ENCODE measurements around the gene MBD3L4. TPM values are rescaled to one million over a fixed set of nuclear protein-coding genes. Genes with fewer than 3 reads are reported as not detected.
"Not testable (repeated sequence)": the region's sequence is repeated elsewhere in the genome, so short reads cannot be mapped to it uniquely, and the experiment has no call there.

MBD3L4 gene
- total RNA-seq, 1 experiment from 2014 or later, result not detected

DNA sequence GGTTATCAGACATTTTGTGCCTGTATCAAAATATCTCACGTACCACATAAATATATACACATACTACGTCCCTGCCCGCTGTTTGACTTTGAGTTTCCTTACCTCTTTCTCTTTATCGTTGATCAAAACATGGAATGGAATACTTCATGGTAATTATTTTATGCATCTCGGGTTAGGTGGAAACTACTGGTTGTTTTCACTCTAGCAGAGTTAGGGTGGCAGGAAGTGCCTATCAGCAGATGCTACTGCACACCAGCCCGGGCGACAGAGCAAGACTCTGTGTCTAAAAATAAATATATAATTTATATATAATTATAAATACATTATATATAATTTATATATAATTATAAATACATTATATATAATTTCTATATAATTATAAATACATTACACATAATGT is 12.9 kb upstream of the MBD3L4 start:
- H2AFZ ChIP-seq (ENCODE audit: low read depth, low read length, poor library complexity, severe bottlenecking); H3K9ac ChIP-seq (ENCODE audit: low read length); H3K9me2 ChIP-seq (ENCODE audit: insufficient read depth); CTCF ChIA-PET; H3K36me3 ChIP-seq (ENCODE audit: control insufficient read depth in 1 of 2, insufficient read depth in 2 of 2, low read length in 2 of 2); H3K4me2 ChIP-seq (ENCODE audit: low read length); H3K27me3 ChIP-seq (ENCODE audit: insufficient read depth, low read length); H3K27ac ChIP-seq (ENCODE audit: low read depth, low read length); H3K4me3 ChIP-seq (replicated peaks in 1 of 2; ENCODE audit: low read depth in 1 of 2, low read length in 2 of 2); RAD21 ChIA-PET (ENCODE audit: low non-redundant PET in 1 of 2, low total read pairs in 2 of 2, uncharacterized antibody in 2 of 2, unreplicated experiment in 2 of 2); ATAC-seq; H3K4me1 ChIP-seq (ENCODE audit: control insufficient read depth in 1 of 2, insufficient read depth in 2 of 2, low read length in 2 of 2); POLR2A ChIA-PET; H4K20me1 ChIP-seq (ENCODE audit: insufficient read depth); DNase-seq (ENCODE audit: low read depth, low spot score); H3K79me2 ChIP-seq (ENCODE audit: insufficient read depth, low read length); BruUV-seq (replicated peaks); intact Hi-C loops (cut with micrococcal nuclease); H3K9me3 ChIP-seq (ENCODE audit: control insufficient read depth in 1 of 2, insufficient read depth in 1 of 2, low read depth in 1 of 2, low read length in 2 of 2): not testable (repeated sequence)

DNA sequence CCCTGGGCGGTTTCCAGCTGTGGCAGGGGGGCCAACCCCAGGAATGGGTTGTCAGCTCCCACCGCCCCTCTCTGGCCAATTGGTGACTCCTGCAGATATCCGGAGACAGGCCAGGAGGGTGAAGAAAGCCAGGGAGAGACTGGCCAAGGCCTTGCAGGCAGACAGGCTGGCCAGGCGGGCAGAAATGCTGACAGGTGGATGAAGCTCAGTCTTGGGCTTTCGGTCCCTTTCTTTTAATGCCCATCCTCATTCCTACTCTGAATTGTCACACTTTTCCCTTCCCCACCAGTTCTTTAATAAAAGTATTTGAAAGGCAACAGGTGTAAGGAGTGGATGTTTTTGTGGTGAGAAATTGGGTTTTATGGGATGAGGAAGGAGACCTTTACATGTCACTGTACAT is 11.4 kb upstream of the MBD3L4 start:
- POLR2A ChIA-PET; H3K27ac ChIP-seq (ENCODE audit: low read depth, low read length); H3K27me3 ChIP-seq (ENCODE audit: insufficient read depth, low read length); intact Hi-C loops (cut with micrococcal nuclease); H3K4me1 ChIP-seq (ENCODE audit: control insufficient read depth in 1 of 2, insufficient read depth in 2 of 2, low read length in 2 of 2); BruUV-seq (replicated peaks); H3K4me2 ChIP-seq (ENCODE audit: low read length); ATAC-seq; H2AFZ ChIP-seq (ENCODE audit: low read depth, low read length, poor library complexity, severe bottlenecking); H4K20me1 ChIP-seq (ENCODE audit: insufficient read depth); CTCF ChIA-PET; H3K9ac ChIP-seq (ENCODE audit: low read length); H3K36me3 ChIP-seq (ENCODE audit: control insufficient read depth in 1 of 2, insufficient read depth in 2 of 2, low read length in 2 of 2); H3K4me3 ChIP-seq (replicated peaks in 1 of 2; ENCODE audit: low read depth in 1 of 2, low read length in 2 of 2); DNase-seq (ENCODE audit: low read depth, low spot score); H3K79me2 ChIP-seq (ENCODE audit: insufficient read depth, low read length); H3K9me3 ChIP-seq (ENCODE audit: control insufficient read depth in 1 of 2, insufficient read depth in 1 of 2, low read depth in 1 of 2, low read length in 2 of 2); RAD21 ChIA-PET (ENCODE audit: low non-redundant PET in 1 of 2, low total read pairs in 2 of 2, uncharacterized antibody in 2 of 2, unreplicated experiment in 2 of 2); H3K9me2 ChIP-seq (ENCODE audit: insufficient read depth): not testable (repeated sequence)

DNA sequence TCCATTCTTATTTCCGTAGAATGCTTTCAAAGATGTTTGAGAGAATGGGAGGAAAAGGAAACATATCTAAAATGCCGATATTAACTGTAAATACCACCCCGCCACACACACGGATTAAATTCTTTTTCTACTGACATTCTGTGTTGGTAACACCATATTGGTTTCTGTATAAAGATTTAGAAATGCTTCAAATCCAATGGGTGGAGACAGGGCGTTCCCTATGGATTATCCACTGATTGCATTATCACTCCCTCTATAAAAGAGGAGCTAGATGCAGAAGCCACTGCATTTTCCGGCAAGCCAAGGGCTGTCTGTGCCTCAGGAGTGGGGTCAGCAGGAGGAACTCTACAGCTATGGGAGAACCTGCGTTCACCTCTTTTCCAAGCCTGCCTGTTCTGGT is 9.0 kb upstream of the MBD3L4 start, which contains the start of gene MBD3L2:
Gene MBD3L2, plus strand, starts transcription at position 301 of the 400 bp plus-strand sequence. Its CDS starts 53 bp downstream, at position 354.
- H4K20me1 ChIP-seq (ENCODE audit: insufficient read depth); H3K4me3 ChIP-seq (replicated peaks in 1 of 2; ENCODE audit: low read depth in 1 of 2, low read length in 2 of 2); H3K4me1 ChIP-seq (ENCODE audit: control insufficient read depth in 1 of 2, insufficient read depth in 2 of 2, low read length in 2 of 2); H3K79me2 ChIP-seq (ENCODE audit: insufficient read depth, low read length); DNase-seq (ENCODE audit: low read depth, low spot score); H3K36me3 ChIP-seq (ENCODE audit: control insufficient read depth in 1 of 2, insufficient read depth in 2 of 2, low read length in 2 of 2); ATAC-seq; CTCF ChIA-PET; H3K9ac ChIP-seq (ENCODE audit: low read length); POLR2A ChIA-PET; H3K27me3 ChIP-seq (ENCODE audit: insufficient read depth, low read length); RAD21 ChIA-PET (ENCODE audit: low non-redundant PET in 1 of 2, low total read pairs in 2 of 2, uncharacterized antibody in 2 of 2, unreplicated experiment in 2 of 2); BruUV-seq (replicated peaks); H2AFZ ChIP-seq (ENCODE audit: low read depth, low read length, poor library complexity, severe bottlenecking); H3K9me2 ChIP-seq (ENCODE audit: insufficient read depth); intact Hi-C loops (cut with micrococcal nuclease); H3K9me3 ChIP-seq (ENCODE audit: control insufficient read depth in 1 of 2, insufficient read depth in 1 of 2, low read depth in 1 of 2, low read length in 2 of 2); H3K27ac ChIP-seq (ENCODE audit: low read depth, low read length); H3K4me2 ChIP-seq (ENCODE audit: low read length): not testable (repeated sequence)

DNA sequence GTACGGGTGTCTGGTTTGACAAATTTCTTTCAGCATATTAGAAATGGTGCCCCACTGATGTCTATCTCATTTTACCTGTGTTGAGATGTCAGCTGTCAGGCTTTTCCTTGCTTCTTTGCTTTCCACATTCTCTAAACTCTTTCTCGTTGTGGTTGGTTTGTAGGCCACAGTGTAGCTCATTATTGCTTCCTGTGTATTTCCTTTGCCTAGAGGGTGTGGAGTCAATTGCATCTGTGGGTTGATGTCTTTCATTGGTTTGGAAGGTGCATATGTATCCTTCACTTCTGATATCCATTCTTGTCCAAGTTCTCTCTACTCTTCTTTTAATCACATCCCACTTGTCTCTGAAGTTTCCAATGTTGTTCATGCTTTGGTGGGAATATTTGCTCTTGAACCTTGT is 1.6 kb upstream of the MBD3L4 start:
- H3K79me2 ChIP-seq (ENCODE audit: insufficient read depth, low read length); RAD21 ChIA-PET (ENCODE audit: low non-redundant PET in 1 of 2, low total read pairs in 2 of 2, uncharacterized antibody in 2 of 2, unreplicated experiment in 2 of 2); POLR2A ChIA-PET; H3K36me3 ChIP-seq (ENCODE audit: control insufficient read depth in 1 of 2, insufficient read depth in 2 of 2, low read length in 2 of 2); BruUV-seq (replicated peaks); H3K27ac ChIP-seq (ENCODE audit: low read depth, low read length); H3K27me3 ChIP-seq (ENCODE audit: insufficient read depth, low read length); DNase-seq (ENCODE audit: low read depth, low spot score); H3K4me2 ChIP-seq (ENCODE audit: low read length); H2AFZ ChIP-seq (ENCODE audit: low read depth, low read length, poor library complexity, severe bottlenecking); H3K9me2 ChIP-seq (ENCODE audit: insufficient read depth); H3K9me3 ChIP-seq (ENCODE audit: control insufficient read depth in 1 of 2, insufficient read depth in 1 of 2, low read depth in 1 of 2, low read length in 2 of 2); H3K9ac ChIP-seq (ENCODE audit: low read length); intact Hi-C loops (cut with micrococcal nuclease); ATAC-seq; CTCF ChIA-PET; H4K20me1 ChIP-seq (ENCODE audit: insufficient read depth); H3K4me3 ChIP-seq (replicated peaks in 1 of 2; ENCODE audit: low read depth in 1 of 2, low read length in 2 of 2); H3K4me1 ChIP-seq (ENCODE audit: control insufficient read depth in 1 of 2, insufficient read depth in 2 of 2, low read length in 2 of 2): not testable (repeated sequence)

DNA sequence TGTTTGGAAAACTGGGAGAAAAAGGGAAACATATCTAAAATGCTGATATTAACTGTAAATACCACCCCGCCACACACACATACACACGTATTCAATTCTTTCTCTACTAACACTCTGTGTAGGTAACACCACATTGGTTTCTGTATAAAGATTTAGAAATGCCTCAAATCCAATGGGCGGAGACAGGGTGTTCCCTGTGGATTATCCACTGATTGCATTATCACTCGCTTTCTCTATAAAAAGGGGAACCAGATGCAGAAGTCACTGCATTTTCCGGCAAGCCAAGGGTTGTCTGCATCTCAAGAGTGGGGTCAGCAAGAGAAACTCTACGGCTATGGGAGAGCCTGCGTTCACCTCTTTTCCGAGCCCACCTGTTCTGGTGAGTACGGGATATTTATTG is 9.7 kb downstream of the MBD3L4 start, which contains the start of gene MBD3L5:
Gene MBD3L5, plus strand, starts transcription at position 301 of the 400 bp plus-strand sequence. Its CDS starts 34 bp downstream, at position 335.
- H3K4me1 ChIP-seq (ENCODE audit: control insufficient read depth in 1 of 2, insufficient read depth in 2 of 2, low read length in 2 of 2); H4K20me1 ChIP-seq (ENCODE audit: insufficient read depth); H3K4me3 ChIP-seq (replicated peaks in 1 of 2; ENCODE audit: low read depth in 1 of 2, low read length in 2 of 2); H3K27ac ChIP-seq (ENCODE audit: low read depth, low read length); DNase-seq (ENCODE audit: low read depth, low spot score); H3K9ac ChIP-seq (ENCODE audit: low read length); H3K9me3 ChIP-seq (ENCODE audit: control insufficient read depth in 1 of 2, insufficient read depth in 1 of 2, low read depth in 1 of 2, low read length in 2 of 2); H3K79me2 ChIP-seq (ENCODE audit: insufficient read depth, low read length); H3K27me3 ChIP-seq (ENCODE audit: insufficient read depth, low read length); H3K4me2 ChIP-seq (ENCODE audit: low read length); ATAC-seq; H3K36me3 ChIP-seq (ENCODE audit: control insufficient read depth in 1 of 2, insufficient read depth in 2 of 2, low read length in 2 of 2); BruUV-seq (replicated peaks); RAD21 ChIA-PET (ENCODE audit: low non-redundant PET in 1 of 2, low total read pairs in 2 of 2, uncharacterized antibody in 2 of 2, unreplicated experiment in 2 of 2); POLR2A ChIA-PET; H2AFZ ChIP-seq (ENCODE audit: low read depth, low read length, poor library complexity, severe bottlenecking); CTCF ChIA-PET; H3K9me2 ChIP-seq (ENCODE audit: insufficient read depth); intact Hi-C loops (cut with micrococcal nuclease): not testable (repeated sequence)
